Measurements from ENCODE around the gene ZFC3H1. TPM values are rescaled to one million over a fixed set of nuclear protein-coding genes. Genes with fewer than 3 reads are reported as not detected.
A peak's percentile ranks its signal among the peaks of the same experiment; 100 is the strongest.

ZFC3H1 gene
- total RNA-seq, 2 donors from 2014 or later, result 20.8 to 45.2 TPM

GRCh38 chr12:71602761-71603577 lies 60.7 kb downstream of the ZFC3H1 start:
- no peak overlapping the region for H3K27ac ChIP-seq
- intact Hi-C loops (cut with DNase I), result no loop called here
- H3K4me3 ChIP-seq, result no peak overlapping the region
- no peaks in the 10 kb centered on the region for H3K36me3 ChIP-seq
- 82% methylated on average over 10 of the region's 10 CpGs for WGBS
- DNase-seq (ENCODE audit: low spot score), result no peak
- H3K9me3 ChIP-seq, result no peaks in the 10 kb centered on the region
- H3K27me3 ChIP-seq (replicated peaks; ENCODE audit: insufficient read depth), result no peaks in the 10 kb centered on the region
- TF ChIP-seq POLR2AphosphoS5 (IDR thresholded peaks at IDR 0.05), result no peak
- TF ChIP-seq CTCF (IDR thresholded peaks at IDR 0.05), result no peak
- no peak for TF ChIP-seq POLR2A (IDR thresholded peaks at IDR 0.05)
- H3K4me1 ChIP-seq (replicated peaks), result no peaks in the 10 kb centered on the region

- H3K4me1 ChIP-seq (replicated peaks), result no peaks in the 10 kb centered on the region
- intact Hi-C loops (cut with DNase I), result no loop called here
- TF ChIP-seq POLR2AphosphoS5 (IDR thresholded peaks at IDR 0.05) (no peak), CTCF (IDR thresholded peaks at IDR 0.05) (no peak), POLR2A (IDR thresholded peaks at IDR 0.05) (no peak)
- no peaks in the 10 kb centered on the region for H3K27me3 ChIP-seq (replicated peaks; ENCODE audit: insufficient read depth)
- no peak overlapping the region for H3K27ac ChIP-seq
- H3K9me3 ChIP-seq, result no peaks in the 10 kb centered on the region
- H3K36me3 ChIP-seq, result no peaks in the 10 kb centered on the region
- DNase-seq (ENCODE audit: low spot score), result no peak
- no peak overlapping the region for H3K4me3 ChIP-seq
These were observed 62.1 kb downstream of the ZFC3H1 start for GRCh38 chr12:71601546-71601945.

- intact Hi-C loops (cut with DNase I), result no loop called here
These were observed 64.4 kb downstream of the ZFC3H1 start for GRCh38 chr12:71599210-71599609.

GRCh38 chr12:71594214-71594948 lies 69.3 kb downstream of the ZFC3H1 start:
- intact Hi-C loops (cut with DNase I), result no loop called here
- 42% methylated on average over 5 of the region's 5 CpGs for WGBS
- DNase-seq (ENCODE audit: low spot score), result peak; percentile 9
- TF ChIP-seq CTCF (IDR thresholded peaks at IDR 0.05), result no peak
- TF ChIP-seq POLR2A (IDR thresholded peaks at IDR 0.05), result no peak
- no peak for TF ChIP-seq POLR2AphosphoS5 (IDR thresholded peaks at IDR 0.05)
- Histone ChIP-seq H3K27ac (no peak overlapping the region), H3K4me3 (no peak overlapping the region), H3K27me3 (replicated peaks; ENCODE audit: insufficient read depth) (no peaks in the 10 kb centered on the region), H3K4me1 (replicated peaks) (no peaks in the 10 kb centered on the region), H3K9me3 (no peaks in the 10 kb centered on the region), H3K36me3 (no peaks in the 10 kb centered on the region)

More at GRCh38 chr12:71599210-71599609, 64.4 kb downstream of the ZFC3H1 start:
- TF ChIP-seq POLR2AphosphoS5 (IDR thresholded peaks at IDR 0.05) (no peak), CTCF (IDR thresholded peaks at IDR 0.05) (no peak), POLR2A (IDR thresholded peaks at IDR 0.05) (no peak)
- no peaks in the 10 kb centered on the region for H3K36me3 ChIP-seq
- no peaks in the 10 kb centered on the region for H3K4me1 ChIP-seq (replicated peaks)
- H3K27ac ChIP-seq, result no peak overlapping the region
- H3K27me3 ChIP-seq (replicated peaks; ENCODE audit: insufficient read depth), result no peaks in the 10 kb centered on the region
- no peak for DNase-seq (ENCODE audit: low spot score)
- H3K9me3 ChIP-seq, result no peaks in the 10 kb centered on the region
- H3K4me3 ChIP-seq, result no peak overlapping the region
